GM12864 (cell line): ENCODE measurements around the gene STX16.

Experiments
- DNase-seq: peaks from one replicate; pipeline ENCODE4 v3.0.0-alpha.2; 2011; ENCODE audit warnings: low read depth
- H3K4me3 ChIP-seq: 2 replicates; pipeline ENCODE4 v1.5.1; 2011; ENCODE audit warnings: mild to moderate bottlenecking, low read depth, low read length, control low read depth
- CTCF ChIP-seq: IDR thresholded peaks from 2 replicates; pipeline ENCODE4 v1.5.1; 2011; ENCODE audit warnings: low read depth, mild to moderate bottlenecking, moderate library complexity, low read length, control low read depth, inconsistent platforms; ENCODE audit errors: missing control alignments

The STX16 gene

GRCh38 chr20:58625585-58625984, 25.5 kb upstream of the STX16 start:
- H3K4me3 ChIP-seq: no peak overlapping the region
- DNase-seq: no peak
- no peak for TF ChIP-seq CTCF

- no peak for DNase-seq
- H3K4me3 ChIP-seq: no peak overlapping the region
- TF ChIP-seq CTCF: no peak
These were observed 25.0 kb upstream of the STX16 start for GRCh38 chr20:58626051-58626450.

GRCh38 chr20:58627212-58628072, 23.6 kb upstream of the STX16 start:
- TF ChIP-seq CTCF: no peak
- DNase-seq: no peak
- no peak overlapping the region for H3K4me3 ChIP-seq

GRCh38 chr20:58628491-58629214, 22.4 kb upstream of the STX16 start:
- no peak overlapping the region for H3K4me3 ChIP-seq
- DNase-seq: no peak
- no peak for TF ChIP-seq CTCF

GRCh38 chr20:58629215-58629580, 21.9 kb upstream of the STX16 start:
- no peak overlapping the region for H3K4me3 ChIP-seq
- no peak for DNase-seq
- TF ChIP-seq CTCF: no peak

GRCh38 chr20:58630063-58630462, 21.0 kb upstream of the STX16 start:
- no peak for DNase-seq
- no peak overlapping the region for H3K4me3 ChIP-seq
- no peak for TF ChIP-seq CTCF
